ENCODE results near the gene LRRC49.
"Not testable (repeated sequence)": the region's sequence is repeated elsewhere in the genome, so short reads cannot be mapped to it uniquely, and the experiment has no call there.

The LRRC49 gene

DNA sequence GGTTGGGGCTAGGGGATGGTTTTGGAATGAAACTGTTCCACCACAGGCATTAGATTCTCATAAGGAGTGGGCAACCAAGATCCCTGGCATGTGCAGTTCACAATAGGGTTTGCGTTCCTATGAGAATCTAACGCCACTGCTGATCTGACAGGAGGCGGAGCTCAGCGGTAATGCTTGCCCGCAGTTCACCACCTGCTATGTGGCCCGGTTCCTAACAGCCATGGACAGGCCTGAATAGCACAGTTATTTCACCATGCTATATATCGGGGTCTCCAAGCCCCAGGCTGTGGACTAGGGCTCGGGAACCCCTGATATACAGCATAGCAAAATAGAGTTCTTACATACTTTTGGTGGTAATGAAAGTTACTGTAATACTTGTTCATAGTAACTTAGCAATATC, 122.7 kb downstream of the LRRC49 start:
- H3K4me1 ChIP-seq: no peaks in the 10 kb centered on the region
- no peak overlapping the region for H3K4me3 ChIP-seq (ENCODE audit: low read depth, low read length)
- DNase-seq: no peak
- H3K27me3 ChIP-seq: no peaks in the 10 kb centered on the region
- H3K36me3 ChIP-seq: no peaks in the 10 kb centered on the region
- no peaks in the 10 kb centered on the region for H3K9me3 ChIP-seq
- TF ChIP-seq, protein P1, sequence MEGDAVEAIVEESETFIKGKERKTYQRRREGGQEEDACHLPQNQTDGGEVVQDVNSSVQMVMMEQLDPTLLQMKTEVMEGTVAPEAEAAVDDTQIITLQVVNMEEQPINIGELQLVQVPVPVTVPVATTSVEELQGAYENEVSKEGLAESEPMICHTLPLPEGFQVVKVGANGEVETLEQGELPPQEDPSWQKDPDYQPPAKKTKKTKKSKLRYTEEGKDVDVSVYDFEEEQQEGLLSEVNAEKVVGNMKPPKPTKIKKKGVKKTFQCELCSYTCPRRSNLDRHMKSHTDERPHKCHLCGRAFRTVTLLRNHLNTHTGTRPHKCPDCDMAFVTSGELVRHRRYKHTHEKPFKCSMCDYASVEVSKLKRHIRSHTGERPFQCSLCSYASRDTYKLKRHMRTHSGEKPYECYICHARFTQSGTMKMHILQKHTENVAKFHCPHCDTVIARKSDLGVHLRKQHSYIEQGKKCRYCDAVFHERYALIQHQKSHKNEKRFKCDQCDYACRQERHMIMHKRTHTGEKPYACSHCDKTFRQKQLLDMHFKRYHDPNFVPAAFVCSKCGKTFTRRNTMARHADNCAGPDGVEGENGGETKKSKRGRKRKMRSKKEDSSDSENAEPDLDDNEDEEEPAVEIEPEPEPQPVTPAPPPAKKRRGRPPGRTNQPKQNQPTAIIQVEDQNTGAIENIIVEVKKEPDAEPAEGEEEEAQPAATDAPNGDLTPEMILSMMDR (IDR thresholded peaks at IDR 0.05; ENCODE audit: low read depth, low read length): no peak

DNA sequence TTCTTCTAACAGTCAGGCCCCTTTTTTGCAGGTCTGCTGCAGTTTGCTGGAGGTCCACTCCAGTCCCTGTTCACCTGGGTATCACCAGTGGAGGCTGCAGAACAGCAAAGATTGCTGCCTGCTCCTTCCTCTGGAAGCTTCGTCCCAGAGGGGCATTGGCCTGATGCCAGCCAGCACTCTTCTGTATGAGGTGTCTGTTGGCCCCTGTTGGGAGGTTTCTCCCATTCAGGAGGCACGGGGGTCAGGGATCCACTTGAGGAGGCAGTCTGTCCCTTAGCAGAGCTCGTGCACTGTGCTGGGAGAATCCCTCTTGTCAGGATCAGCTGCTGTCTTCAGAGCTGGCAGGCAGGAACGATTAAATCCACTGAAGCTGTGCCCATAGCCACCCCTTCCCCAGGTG, 138.6 kb downstream of the LRRC49 start:
- H3K36me3 ChIP-seq; H3K27me3 ChIP-seq; H3K4me3 ChIP-seq (ENCODE audit: low read depth, low read length); H3K9me3 ChIP-seq; DNase-seq; H3K4me1 ChIP-seq: not testable (repeated sequence)

DNA sequence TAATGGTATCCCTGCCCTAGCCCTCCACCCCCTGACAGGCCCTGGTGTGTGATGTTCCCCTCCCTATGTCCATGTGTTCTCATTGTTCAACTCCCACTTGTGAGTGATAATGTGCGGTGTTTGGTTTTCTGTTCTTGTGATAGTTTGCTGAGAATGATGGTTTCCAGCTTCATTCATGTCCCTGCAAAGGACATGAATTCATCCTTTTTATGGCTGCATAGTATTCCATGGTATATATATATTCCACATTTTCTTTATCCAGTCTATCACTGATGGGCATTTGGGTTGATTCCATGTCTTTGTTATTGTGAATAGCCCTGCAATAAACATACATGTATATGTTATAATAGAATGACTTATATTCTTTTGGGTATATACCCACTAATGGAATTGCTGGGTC, 142.9 kb downstream of the LRRC49 start:
- DNase-seq; H3K4me3 ChIP-seq (ENCODE audit: low read depth, low read length); H3K27me3 ChIP-seq; H3K4me1 ChIP-seq; H3K36me3 ChIP-seq; H3K9me3 ChIP-seq: not testable (repeated sequence)

DNA sequence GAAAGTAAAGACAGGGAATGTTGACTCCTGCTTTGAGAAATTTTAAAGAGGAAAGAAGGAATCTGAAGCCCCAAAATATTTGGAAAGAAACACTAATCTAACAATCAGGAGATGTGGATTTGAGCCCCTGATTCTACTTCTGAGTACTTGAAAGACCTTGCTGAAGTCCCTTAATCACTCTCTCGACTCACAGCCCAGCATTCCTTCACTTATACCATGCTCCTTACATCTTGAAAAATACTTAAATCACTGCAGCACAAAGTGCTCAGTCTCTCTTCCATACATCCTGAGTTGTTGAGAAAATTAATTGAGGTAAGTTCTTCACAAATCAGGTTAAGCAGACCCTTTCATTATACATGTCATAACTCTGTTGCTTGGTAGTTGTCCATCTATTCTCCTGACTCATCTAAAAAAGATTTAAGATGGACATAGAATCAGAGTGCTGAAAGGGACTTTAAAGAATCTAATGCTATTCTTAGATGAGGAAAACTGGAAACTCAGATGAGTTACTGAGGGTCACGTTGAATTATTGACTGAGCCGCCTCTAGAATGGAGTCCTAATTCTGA, 149.8 kb downstream of the LRRC49 start:
- 0 out of 2 replicates have a peak, but pooled peaks cover 2% of the 10 kb centered on the region for H3K36me3 ChIP-seq
- TF ChIP-seq, protein P1 (IDR thresholded peaks at IDR 0.05; ENCODE audit: low read depth, low read length): no peak
- no peaks in the 10 kb centered on the region for H3K4me1 ChIP-seq
- no peaks in the 10 kb centered on the region for H3K27me3 ChIP-seq
- H3K4me3 ChIP-seq (ENCODE audit: low read depth, low read length): no peak overlapping the region
- DNase-seq: no peak
- H3K9me3 ChIP-seq: no peaks in the 10 kb centered on the region

DNA sequence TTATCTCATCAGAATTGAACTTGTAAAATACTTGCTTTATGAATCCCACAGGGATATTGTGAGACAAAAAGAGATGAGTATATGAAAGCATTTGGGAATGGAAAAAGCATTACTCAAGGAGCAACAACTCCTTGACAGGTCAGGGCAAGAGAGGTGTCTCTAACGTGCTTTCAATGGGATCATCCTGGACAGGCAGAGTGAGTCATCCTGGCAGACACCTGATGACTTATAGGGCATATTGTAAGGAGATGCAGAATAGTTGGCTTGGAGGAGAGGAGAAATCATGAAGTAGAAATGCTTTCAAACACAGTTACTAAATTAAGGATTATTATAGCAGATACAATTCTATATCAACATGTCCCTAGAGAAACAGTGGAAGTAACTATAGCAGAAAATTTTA, 150.7 kb downstream of the LRRC49 start:
- Histone ChIP-seq H3K4me3 (ENCODE audit: low read depth, low read length) (no peak overlapping the region), H3K36me3 (no peaks in the 10 kb centered on the region), H3K4me1 (no peaks in the 10 kb centered on the region), H3K9me3 (no peaks in the 10 kb centered on the region), H3K27me3 (no peaks in the 10 kb centered on the region)
- TF ChIP-seq, protein P1 (IDR thresholded peaks at IDR 0.05; ENCODE audit: low read depth, low read length): no peak
- no peak for DNase-seq

DNA sequence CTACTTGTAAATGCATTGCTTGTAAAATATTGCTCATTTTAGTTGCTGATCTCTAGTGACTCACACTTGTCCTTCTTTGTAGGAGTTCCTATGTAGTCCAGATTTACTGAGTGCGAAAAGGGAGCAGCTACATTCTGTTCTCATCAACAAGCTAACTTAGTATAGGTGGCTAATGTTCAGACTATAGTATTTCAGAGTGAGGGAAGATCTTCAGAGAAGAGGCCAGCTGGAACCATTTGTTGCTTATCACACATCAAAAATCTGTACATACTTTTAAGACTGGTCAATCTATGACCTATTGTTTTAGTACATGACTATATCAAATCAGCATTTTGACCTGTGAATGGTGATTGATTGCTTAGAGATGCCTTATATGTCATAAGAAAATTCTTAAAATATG, 151.4 kb downstream of the LRRC49 start:
- Histone ChIP-seq H3K4me1 (no peaks in the 10 kb centered on the region), H3K9me3 (no peaks in the 10 kb centered on the region), H3K36me3 (no peaks in the 10 kb centered on the region), H3K4me3 (ENCODE audit: low read depth, low read length) (no peak overlapping the region), H3K27me3 (no peaks in the 10 kb centered on the region)
- DNase-seq: no peak
- TF ChIP-seq, protein P1 (IDR thresholded peaks at IDR 0.05; ENCODE audit: low read depth, low read length): no peak

DNA sequence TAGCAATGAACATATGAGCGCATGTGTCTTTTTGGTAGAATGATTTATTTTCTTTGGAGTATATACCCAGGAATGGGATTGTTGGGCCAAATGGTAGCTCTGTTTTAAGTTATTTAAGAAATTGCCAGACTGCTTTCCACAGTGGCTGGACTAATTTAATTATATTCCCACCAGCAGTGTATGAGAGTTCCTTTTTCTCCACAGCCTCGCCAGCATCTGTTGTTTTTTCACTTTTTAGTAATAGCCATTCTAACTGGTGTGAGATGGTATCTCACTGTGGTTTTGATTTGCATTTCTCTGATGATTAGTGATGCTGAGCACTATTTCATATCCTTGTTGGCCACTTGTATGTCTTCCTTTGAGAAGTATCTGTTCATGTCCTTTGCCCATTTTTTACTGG, 153.5 kb downstream of the LRRC49 start:
- DNase-seq; H3K27me3 ChIP-seq; H3K4me3 ChIP-seq (ENCODE audit: low read depth, low read length); H3K36me3 ChIP-seq; H3K4me1 ChIP-seq; H3K9me3 ChIP-seq: not testable (repeated sequence)
